Pancreas (tissue), 10 donors: Measurements from ENCODE around the gene GSTM1. TPM values are rescaled to one million over a fixed set of nuclear protein-coding genes. Genes with fewer than 3 reads are reported as not detected.
"Not testable (repeated sequence)": the region's sequence is repeated elsewhere in the genome, so short reads cannot be mapped to it uniquely, and the experiment has no call there.

Source experiments
- ATAC-seq, 4 donors: fragments of 200-7000 bp; cut with Tn5 transposase; one replicate each; pipeline versions ENCODE4 v1.8.0 to v1.9.1; 2020; ENCODE audit warnings: mild to moderate bottlenecking in 4 of 4, moderate library complexity in 4 of 4
- DNase-seq, 6 donors: peaks; one replicate each; pipeline ENCODE4 v3.0.0-alpha.2; 2020
- FAIRE-seq: peaks from 2 replicates; lab custom pipeline; 2012; peaks lifted over from hg19 to GRCh38; lab: Jason Lieb, UNC
- H3K27ac ChIP-seq, 4 donors: fragments of 200-600 bp; sonication (generic); 1 replicate in 3 of 4; 2 replicates in 1 of 4; pipeline versions ENCODE4 v1.5.0 to v1.8.0; 2020
- H3K27me3 ChIP-seq, 4 donors: fragments of 200-600 bp; one replicate each; pipeline ENCODE4 v1.8.0; 2021
- H3K36me3 ChIP-seq, 3 donors: fragments of 200-600 bp; sonication (generic) in 1 of 3; one replicate each; pipeline versions ENCODE4 v1.5.0 to v1.8.0; 2020 to 2021
- H3K4me1 ChIP-seq, 3 donors: fragments of 200-600 bp; one replicate each; pipeline ENCODE4 v1.8.0; 2021
- H3K4me3 ChIP-seq, 4 donors: fragments of 200-600 bp; sonication (generic) in 2 of 4; one replicate each; pipeline versions ENCODE4 v1.5.0 to v1.8.0; 2020 to 2021
- H3K9me3 ChIP-seq, 4 donors: fragments of 200-600 bp; one replicate each; pipeline ENCODE4 v1.8.0; 2021
- whole genome bisulfite sequencing, 2 donors: extraction: QIAGEN DNeasy Blood & Tissue Kit; methylation state at CpG; one replicate each; pipeline ENCODE4 v1.1.7; 2013; 5-methylcytosine and 5-hydroxymethylcytosine counted together
- intact Hi-C, 3 donors: fragments of 100-400 bp; cut with DNase I; formaldehyde crosslinking; loops; one replicate each; pipeline versions ENCODE4 v1.11.1 to v1.14.2; 2022
- polyA plus RNA-seq, 2 donors: library from polyadenylated mRNA; stranded (reverse); fragments of 200-250 nt; gene quantifications; one replicate each; pipeline ENCODE4 v1.2.3, GENCODE V29; 2013
- total RNA-seq, 6 donors: library from RNA; stranded (reverse); fragmentation: NEBNext Ultra II Directional in 4 of 6; extraction: Animal tissue kit (Norgen Biotek cat#: 25700) in 4 of 6; gene quantifications; one replicate each; pipeline versions ENCODE4 v1.2.1 to v1.2.4, GENCODE V29; 2021 to 2023
- TF ChIP-seq, protein P1 (sequence below), 4 donors: fragments of 200-600 bp; sonication (generic) in 3 of 4; IDR thresholded peaks; one replicate each; pipeline versions ENCODE4 v1.5.0 to v1.8.0; 2021; ENCODE audit warnings: antibody characterized with exemption in 4 of 4
- donor health status: healthy with polysubstance abuse.
- donor health status: DM: no; HTN: no; CAD: no; lungs with moderate emphysema.
- donor health status: DM: no; HTN: no; CAD: no.
- donor health status: control.
- donor health status: control.
- donor health status: Bipolar disorder and iron deficiency.
- donor health status: DM: yes; HTN: yes; CAD: no.
- donor health status: DM: no; HTN: no; CAD: no.
- donor health status: DM: no; HTN: no; CAD: no.
- donor health status: DM: yes; HTN: yes; CAD: no.

GSTM1 gene
- total and polyA plus RNA-seq, 8 donors, result 21.7 to 41.8 (median 26.9) TPM; not detected in 3

DNA sequence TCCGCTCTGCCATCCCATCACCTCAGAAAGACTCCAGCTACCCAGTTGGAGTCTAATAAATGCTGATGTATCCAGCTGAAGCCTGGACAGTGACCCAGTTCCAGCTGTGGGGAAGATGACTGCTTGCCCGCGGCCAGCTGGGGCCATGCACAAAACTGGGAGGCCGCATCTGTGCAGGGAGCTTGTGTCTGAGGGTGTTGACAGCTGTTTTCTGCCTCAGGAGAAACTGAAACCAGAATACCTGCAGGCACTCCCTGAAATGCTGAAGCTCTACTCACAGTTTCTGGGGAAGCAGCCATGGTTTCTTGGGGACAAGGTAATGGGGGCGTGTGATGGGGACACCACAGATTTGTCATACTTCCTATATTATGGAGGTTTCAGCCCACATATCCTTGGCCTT, 16.6 kb upstream of the GSTM1 start:
- Histone ChIP-seq H3K27ac (no peak overlapping the region), H3K9me3 (no peaks in the 10 kb centered on the region), H3K36me3 (no peaks in the 10 kb centered on the region), H3K4me1 (peaks cover 0 to 3% (median 0%) of the 10 kb centered on the region in 3 donors), H3K4me3 (no peak overlapping the region), H3K27me3 (no peaks in the 10 kb centered on the region)
- WGBS, 2 donors, result 94 to 99% methylated on average over 5 of the region's 5 CpGs
- no peak for DNase-seq
- TF ChIP-seq, protein P1, sequence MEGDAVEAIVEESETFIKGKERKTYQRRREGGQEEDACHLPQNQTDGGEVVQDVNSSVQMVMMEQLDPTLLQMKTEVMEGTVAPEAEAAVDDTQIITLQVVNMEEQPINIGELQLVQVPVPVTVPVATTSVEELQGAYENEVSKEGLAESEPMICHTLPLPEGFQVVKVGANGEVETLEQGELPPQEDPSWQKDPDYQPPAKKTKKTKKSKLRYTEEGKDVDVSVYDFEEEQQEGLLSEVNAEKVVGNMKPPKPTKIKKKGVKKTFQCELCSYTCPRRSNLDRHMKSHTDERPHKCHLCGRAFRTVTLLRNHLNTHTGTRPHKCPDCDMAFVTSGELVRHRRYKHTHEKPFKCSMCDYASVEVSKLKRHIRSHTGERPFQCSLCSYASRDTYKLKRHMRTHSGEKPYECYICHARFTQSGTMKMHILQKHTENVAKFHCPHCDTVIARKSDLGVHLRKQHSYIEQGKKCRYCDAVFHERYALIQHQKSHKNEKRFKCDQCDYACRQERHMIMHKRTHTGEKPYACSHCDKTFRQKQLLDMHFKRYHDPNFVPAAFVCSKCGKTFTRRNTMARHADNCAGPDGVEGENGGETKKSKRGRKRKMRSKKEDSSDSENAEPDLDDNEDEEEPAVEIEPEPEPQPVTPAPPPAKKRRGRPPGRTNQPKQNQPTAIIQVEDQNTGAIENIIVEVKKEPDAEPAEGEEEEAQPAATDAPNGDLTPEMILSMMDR (IDR thresholded peaks at IDR 0.05), result no peak
- no peak for FAIRE-seq
- intact Hi-C loops, result no loop called here
- ATAC-seq, result no peak

DNA sequence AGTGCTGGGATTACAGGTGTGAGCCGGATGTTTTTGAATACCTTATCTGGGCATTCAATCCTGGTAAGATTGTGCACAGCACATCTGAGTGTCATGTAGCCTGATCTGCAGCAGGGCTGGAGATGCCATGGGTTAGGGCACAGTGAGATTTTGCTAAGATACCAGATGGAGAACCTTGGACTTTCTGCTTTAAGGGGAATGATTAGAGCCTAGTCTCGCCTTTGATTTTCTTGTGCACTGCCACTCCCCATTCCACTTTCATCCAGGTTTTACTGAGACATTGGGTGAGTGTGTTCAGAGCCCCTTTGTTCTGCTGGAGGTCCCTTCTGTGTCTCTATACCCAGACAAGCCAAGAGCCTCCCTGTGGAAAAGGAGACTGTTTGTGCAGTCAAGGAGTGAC, 13.8 kb upstream of the GSTM1 start:
- H3K4me3 ChIP-seq, H3K9me3 ChIP-seq, DNase-seq, H3K27ac ChIP-seq, intact Hi-C loops, H3K36me3 ChIP-seq, FAIRE-seq, ATAC-seq, H3K27me3 ChIP-seq, H3K4me1 ChIP-seq: not testable (repeated sequence)
- 76 to 91% methylated on average over 2 of the region's 2 CpGs for WGBS, 2 donors

DNA sequence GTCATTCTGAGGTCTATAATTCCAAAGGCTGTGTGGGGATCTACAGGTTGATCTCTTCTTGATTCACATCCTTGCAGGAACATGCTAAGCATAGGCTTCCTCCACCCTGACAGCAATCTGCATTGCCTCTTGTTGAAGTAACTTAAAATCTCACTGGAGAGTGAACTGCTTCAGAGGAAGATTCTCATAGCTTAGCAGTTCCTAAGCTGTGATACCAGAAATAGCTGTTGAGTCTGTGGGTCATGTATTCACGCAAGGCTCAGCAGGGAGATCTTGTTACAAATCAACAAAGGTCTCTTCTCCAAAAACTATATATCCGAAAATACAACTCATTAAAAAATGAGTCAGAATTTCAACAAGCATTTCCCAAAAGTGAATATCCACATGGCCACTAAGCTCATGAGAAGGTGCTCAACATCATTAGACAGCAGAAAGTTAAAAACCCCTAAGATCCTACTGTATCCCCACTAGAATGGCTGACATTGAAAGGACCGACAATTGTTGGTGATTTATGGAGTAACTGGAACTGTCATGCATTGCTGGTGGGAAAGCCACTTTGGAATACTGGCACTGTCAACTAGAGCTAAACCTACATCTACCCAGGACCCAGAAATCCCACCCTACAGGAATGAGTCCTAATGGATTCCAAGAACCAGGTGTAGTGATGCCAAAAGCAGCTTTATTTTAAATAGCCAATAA, 10.8 kb upstream of the GSTM1 start:
- ATAC-seq, intact Hi-C loops, H3K9me3 ChIP-seq, H3K27ac ChIP-seq, H3K27me3 ChIP-seq, FAIRE-seq, H3K36me3 ChIP-seq, H3K4me3 ChIP-seq, DNase-seq, H3K4me1 ChIP-seq: not testable (repeated sequence)
- WGBS, 2 donors, result 86% methylated on average over 3 of the region's 3 CpGs

DNA sequence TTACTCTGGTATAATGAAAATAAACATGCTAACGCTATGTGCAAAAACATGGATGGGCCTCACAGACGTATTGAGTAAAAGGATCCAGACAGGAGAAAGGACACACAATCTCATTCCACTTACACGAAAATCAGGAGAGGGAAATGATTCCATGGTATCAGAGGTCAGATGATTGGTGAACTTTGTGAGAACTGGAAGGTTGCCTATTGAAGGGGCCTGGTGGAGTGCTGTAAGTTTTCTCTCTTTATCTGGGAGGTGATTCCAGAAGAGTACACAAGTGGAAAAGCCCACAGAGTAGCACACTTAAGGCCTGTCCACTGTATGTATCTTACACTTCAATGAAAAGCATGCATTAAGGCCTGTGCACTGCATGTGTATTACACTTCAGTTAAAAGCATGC, 10.2 kb upstream of the GSTM1 start:
- H3K27me3 ChIP-seq, result no peaks in the 10 kb centered on the region
- ATAC-seq (no peak), FAIRE-seq (no peak), DNase-seq (no peak)
- WGBS, 2 donors, result 60 to 66% methylated on average over 3 of the region's 3 CpGs
- no peaks in the 10 kb centered on the region for H3K4me1 ChIP-seq
- H3K9me3 ChIP-seq, result no peaks in the 10 kb centered on the region
- intact Hi-C loops, result no loop called here
- H3K4me3 ChIP-seq, result no peak overlapping the region
- no peaks in the 10 kb centered on the region for H3K36me3 ChIP-seq
- TF ChIP-seq, protein P1 (IDR thresholded peaks at IDR 0.05), result no peak
- H3K27ac ChIP-seq, result no peak overlapping the region

DNA sequence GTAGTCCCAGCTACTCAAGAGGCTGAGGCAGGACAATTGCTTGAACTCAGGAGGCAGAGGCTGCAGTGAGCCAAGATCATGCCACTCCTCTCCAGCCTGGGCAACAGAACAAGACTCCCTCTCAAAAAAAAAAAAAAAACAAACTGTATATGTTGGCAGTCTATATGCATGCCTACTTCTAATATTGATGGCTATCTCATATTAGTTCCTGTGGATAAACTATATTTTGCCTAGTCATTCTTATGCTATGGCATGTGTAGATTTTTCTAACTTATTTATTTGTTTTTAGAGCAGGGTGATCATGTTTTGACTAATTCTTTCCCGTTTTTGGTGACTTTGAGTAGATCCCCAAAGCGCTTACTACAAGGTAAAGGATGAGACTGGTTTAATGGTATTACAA, 9.0 kb upstream of the GSTM1 start:
- DNase-seq, FAIRE-seq, H3K9me3 ChIP-seq, H3K4me1 ChIP-seq, H3K27me3 ChIP-seq, ATAC-seq, intact Hi-C loops, H3K4me3 ChIP-seq, H3K27ac ChIP-seq, H3K36me3 ChIP-seq: not testable (repeated sequence)
- 76 to 82% methylated on average over 2 of the region's 2 CpGs for WGBS, 2 donors

DNA sequence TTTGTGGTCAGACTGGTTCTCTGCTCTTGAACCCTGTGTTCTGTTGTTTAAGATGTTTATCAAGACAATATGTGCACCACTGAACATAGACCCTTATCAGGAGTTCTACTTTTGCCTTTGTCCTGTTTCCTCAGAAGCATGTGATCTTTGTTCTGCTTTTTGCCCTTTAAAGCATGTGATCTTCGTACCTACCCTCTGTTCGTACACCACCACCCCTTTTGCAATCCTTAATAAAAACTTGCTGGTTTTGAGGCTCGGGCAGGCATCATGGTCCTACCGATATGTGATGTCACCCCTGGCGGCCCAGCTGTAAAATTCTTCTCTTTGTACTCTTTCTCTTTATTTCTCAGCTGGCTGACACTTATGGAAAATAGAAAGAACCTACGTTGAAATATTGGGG, 2.8 kb upstream of the GSTM1 start:
- H3K36me3 ChIP-seq, DNase-seq, FAIRE-seq, intact Hi-C loops, H3K4me1 ChIP-seq, H3K9me3 ChIP-seq, ATAC-seq, H3K4me3 ChIP-seq, H3K27ac ChIP-seq, H3K27me3 ChIP-seq: not testable (repeated sequence)
- 90 to 93% methylated on average over 6 of the region's 6 CpGs for WGBS, 2 donors

DNA sequence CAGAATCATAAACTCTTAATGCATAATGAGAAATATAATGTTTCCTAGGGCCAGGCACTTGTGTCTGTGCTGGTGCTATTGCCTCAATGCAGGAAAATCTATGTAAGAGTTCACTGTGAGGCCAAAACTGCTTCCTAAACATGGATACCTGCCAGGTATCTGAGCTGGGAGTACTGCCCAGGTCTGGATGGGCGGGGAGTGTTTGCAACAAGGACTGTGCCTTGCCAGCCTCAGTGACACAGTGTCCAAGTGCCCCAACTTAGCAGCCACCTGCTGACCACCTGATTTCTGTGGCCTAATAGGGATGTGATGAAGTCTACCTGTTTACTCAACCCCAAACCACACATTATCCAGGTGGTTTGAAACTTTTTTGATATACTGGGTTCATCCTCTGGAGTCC, 2.2 kb upstream of the GSTM1 start:
- 23 to 43% methylated on average over 1 of the region's 1 CpG for WGBS, 2 donors
- H3K27ac ChIP-seq, FAIRE-seq, H3K36me3 ChIP-seq, H3K9me3 ChIP-seq, H3K4me3 ChIP-seq, H3K27me3 ChIP-seq, intact Hi-C loops, H3K4me1 ChIP-seq: not testable (repeated sequence)
- ATAC-seq (peak in 2 of 4 donors; percentile 47 to 51), DNase-seq (peak in 1 of 6 donors; percentile 35)

DNA sequence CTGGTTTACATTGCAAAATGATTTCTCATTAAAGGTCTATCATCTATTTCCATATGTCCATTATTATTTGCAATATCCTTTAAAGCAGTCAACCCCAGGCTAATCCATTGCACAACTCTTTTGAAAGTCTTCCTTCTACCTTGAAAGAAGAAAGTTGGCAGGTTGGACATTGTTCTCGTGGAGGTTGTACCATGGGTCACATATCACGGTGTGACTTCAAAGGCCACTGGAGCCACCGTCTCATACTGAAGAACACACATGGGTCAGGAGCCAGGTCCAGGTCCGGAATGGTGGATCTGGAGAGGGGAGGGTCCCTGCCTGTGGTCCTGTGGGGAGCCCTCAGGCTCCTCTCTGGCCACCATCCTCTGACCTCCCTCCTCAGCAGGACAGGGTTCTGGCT, 1.7 kb upstream of the GSTM1 start:
- ATAC-seq, H3K36me3 ChIP-seq, H3K4me3 ChIP-seq, intact Hi-C loops, H3K9me3 ChIP-seq, H3K27ac ChIP-seq, H3K4me1 ChIP-seq, FAIRE-seq, DNase-seq, H3K27me3 ChIP-seq: not testable (repeated sequence)
- 75 to 79% methylated on average over 2 to 4 of the region's 4 CpGs for WGBS, 2 donors

DNA sequence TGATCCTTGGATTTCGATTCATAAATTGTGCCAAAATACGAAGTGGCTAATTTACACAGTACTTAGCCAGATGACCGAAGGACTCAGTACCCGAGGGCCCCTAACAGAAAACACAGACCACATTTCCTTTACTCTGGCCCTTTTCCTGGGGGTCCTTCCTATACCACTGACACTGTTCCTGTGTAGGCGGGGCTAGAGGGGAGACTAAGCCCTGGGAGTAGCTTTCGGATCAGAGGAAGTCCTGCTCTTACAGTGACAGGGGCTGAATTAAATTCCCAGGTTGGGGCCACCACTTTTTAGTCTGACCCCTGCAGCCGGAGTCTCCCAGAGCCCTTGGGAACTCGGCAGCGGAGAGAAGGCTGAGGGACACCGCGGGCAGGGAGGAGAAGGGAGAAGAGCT, 508 bp upstream of the GSTM1 start:
- H3K36me3 ChIP-seq, H3K4me1 ChIP-seq, H3K27me3 ChIP-seq, H3K9me3 ChIP-seq, FAIRE-seq, intact Hi-C loops, DNase-seq: not testable (repeated sequence)
- peak overlapping the region in 1 of 4 donors; percentile 87 for H3K27ac ChIP-seq
- peak overlapping the region in 1 of 4 donors; percentile 54 for H3K4me3 ChIP-seq
- peak in 2 of 4 donors; percentile 1 to 21 for ATAC-seq
- WGBS, 2 donors, result 38 to 47% methylated on average over 6 to 11 of the region's 11 CpGs
